GM12864 (cell line): ENCODE results near the gene THEM4.

Source experiments
- DNase-seq: peaks from one replicate; pipeline ENCODE4 v3.0.0-alpha.2; 2011; ENCODE audit warnings: low read depth
- H3K4me3 ChIP-seq: 2 replicates; pipeline ENCODE4 v1.5.1; 2011; ENCODE audit warnings: mild to moderate bottlenecking, low read depth, low read length, control low read depth
- TF ChIP-seq, protein P1 (sequence below): IDR thresholded peaks from 2 replicates; pipeline ENCODE4 v1.5.1; 2011; ENCODE audit warnings: low read depth, mild to moderate bottlenecking, moderate library complexity, low read length, control low read depth, inconsistent platforms; ENCODE audit errors: missing control alignments

Gene THEM4

DNA sequence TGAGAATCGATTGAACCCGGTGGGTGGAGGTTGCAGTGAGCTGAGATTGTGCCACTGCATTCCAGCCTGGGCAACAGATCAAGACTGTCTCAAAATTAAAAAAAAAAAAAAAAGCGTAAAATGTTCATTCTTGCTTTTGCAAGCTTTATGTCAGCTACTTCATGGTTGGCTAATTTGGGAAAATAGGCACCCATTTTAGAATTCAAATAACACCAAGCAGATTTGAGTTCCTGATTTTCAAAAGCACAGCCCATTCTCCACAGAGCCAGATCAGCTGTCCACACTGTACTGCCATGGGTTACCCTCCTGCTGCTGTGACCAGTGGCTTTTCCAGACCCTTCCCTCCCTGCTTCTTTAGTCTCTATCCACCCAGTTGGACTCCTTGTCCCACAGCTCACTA, 60.2 kb downstream of the THEM4 start:
- TF ChIP-seq, protein P1, sequence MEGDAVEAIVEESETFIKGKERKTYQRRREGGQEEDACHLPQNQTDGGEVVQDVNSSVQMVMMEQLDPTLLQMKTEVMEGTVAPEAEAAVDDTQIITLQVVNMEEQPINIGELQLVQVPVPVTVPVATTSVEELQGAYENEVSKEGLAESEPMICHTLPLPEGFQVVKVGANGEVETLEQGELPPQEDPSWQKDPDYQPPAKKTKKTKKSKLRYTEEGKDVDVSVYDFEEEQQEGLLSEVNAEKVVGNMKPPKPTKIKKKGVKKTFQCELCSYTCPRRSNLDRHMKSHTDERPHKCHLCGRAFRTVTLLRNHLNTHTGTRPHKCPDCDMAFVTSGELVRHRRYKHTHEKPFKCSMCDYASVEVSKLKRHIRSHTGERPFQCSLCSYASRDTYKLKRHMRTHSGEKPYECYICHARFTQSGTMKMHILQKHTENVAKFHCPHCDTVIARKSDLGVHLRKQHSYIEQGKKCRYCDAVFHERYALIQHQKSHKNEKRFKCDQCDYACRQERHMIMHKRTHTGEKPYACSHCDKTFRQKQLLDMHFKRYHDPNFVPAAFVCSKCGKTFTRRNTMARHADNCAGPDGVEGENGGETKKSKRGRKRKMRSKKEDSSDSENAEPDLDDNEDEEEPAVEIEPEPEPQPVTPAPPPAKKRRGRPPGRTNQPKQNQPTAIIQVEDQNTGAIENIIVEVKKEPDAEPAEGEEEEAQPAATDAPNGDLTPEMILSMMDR, result no peak
- no peak overlapping the region for H3K4me3 ChIP-seq
- DNase-seq, result no peak

DNA sequence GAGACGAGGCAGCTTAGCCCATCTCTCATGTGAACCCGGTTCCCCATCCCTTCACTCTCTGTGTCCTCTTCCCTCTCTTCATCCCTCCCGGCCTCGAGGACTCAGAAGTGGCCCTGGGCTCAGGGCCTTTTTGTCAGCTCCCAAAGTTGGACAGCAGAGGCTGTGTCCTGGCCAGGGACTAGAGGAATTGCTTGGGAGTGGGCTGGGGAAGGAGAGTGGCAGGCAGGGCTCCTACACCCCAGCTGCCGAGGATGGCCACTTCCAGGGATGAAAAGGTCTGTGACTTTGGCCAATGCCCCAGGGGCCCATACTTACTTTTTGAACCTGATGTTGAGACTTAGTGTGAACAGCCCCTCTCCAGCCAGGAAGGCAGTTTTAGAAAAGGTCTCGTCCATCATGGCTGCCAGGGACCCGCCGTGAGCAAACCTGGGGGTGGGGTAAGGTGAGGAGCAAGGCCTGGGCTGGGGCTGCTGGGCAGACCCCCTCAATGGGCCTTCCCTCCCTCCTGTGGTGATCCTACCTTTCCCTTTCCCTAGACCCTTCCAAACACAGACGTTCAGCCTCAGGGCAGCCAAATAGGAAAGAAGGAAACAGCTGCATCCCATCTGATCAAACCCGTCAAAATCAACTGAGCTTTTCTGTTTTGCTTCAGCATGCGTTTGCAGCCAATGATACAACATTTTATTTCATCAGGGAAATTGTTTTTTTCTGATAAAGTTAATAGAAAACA, 61.3 kb downstream of the THEM4 start:
- TF ChIP-seq, protein P1, result no peak
- H3K4me3 ChIP-seq, result no peak overlapping the region
- no peak for DNase-seq

DNA sequence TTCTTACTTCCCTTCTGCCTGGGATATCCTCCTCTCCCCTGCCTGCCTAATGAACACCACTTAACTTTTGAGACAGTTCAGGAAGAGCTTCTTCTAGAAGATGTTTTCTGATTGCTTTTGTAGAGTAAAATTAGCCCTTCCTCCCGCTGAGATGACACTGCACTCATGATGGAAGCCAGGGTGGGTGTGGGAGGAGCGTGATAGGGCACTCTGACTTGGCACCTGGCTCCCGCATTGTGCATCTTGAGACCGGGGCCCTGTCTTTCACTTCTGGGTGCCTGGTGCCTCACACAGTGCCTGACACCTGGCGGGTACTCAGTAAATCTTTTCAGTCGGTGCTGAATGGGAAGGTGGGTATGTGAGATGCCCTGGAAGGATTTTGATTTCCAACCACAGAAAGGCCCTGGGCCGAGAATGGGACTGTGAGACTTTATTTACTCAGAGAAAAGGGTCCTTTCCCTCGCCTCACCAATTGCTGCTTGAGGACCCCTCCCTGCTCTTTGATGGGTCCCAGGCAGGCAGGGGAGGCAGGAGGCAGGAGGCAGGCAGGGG, 62.5 kb downstream of the THEM4 start:
- no peak for DNase-seq
- no peak overlapping the region for H3K4me3 ChIP-seq
- TF ChIP-seq, protein P1, result no peak

DNA sequence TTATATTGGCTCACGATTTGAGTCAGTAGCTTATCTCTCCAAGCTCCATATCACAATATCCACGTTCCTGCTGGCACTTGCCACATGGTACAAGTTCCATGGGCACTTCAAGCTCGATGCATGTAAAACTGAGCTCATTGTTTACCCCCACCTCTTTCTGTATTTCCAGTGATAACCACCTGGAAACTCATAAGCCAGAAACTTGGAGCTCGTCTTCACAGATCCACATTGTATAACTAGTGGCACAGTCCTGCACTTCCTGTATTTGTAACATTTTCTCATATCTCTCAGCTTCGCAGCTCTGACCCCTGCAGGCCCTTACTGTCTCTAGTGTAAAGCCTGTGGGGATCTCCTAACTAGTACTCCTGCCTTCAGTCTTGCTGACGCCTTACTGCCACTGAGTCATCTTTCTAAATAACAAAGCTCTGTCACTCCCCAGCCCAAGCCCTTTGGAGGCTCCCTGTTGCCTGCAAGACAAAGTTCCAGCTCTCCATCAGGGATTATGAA, 63.2 kb downstream of the THEM4 start:
- TF ChIP-seq, protein P1, result no peak
- H3K4me3 ChIP-seq, result no peak overlapping the region
- no peak for DNase-seq

DNA sequence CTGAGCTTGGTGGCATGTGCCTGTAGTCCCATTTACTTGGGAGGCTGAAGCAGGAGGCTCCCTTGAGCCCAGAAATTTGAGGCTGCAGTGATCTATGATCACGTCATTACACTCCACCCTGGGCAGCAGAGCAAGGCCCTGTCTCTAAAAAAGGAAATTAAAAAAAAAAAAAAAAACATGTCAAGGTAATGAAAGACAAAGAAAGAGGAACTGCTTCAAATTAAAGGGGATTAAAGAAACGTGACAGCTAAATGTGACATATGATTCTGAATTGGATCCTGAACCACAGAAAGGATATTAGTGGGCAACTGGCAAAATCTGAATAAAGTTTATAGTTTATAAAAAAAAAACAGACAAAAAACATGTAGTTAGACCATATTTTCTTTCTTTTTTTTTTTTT, 65.9 kb downstream of the THEM4 start:
- DNase-seq, result no peak

DNA sequence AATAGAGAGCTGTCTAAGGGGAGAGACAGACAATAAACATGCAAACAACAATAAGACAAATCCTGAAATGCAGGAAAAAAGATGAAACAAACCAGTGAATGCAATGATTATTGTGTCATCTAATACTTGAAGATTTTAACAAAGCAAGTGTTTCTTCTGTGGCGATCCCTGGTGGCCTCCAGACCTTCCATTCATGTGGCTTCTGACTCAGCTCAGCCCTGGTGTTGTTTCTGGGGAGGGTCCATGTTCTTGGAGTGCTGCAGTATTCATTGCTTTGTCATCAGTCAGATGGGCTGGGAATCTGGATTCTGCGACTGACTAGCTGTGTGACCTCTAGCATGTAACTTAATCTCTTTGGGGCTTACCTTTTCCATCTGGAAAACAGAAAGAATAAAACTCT, 68.2 kb downstream of the THEM4 start:
- no peak for DNase-seq
- TF ChIP-seq, protein P1, result no peak
- H3K4me3 ChIP-seq, result no peak overlapping the region

More for the DNA sequence above, 65.9 kb downstream of the THEM4 start:
- TF ChIP-seq, protein P1, result no peak
- H3K4me3 ChIP-seq, result no peak overlapping the region

DNA sequence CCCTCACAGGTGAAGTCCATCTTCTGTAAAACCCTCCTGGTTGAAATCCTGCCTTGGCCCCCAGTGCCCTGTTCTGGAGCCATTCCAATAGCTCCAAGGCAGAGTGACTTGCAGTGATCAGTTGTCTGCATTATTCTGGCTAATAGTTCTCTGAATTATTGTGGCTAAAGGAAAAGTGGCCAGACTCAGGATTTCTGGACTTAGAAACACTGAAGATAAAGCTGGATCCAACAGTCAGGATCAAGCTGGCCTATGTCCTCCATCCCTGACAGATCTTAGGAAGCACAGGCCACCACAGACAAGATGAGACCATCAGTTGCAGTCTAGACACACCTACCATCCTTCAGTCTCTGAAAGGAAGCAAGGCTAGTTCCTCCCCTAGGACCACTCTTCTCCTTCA, 68.9 kb downstream of the THEM4 start:
- H3K4me3 ChIP-seq, result no peak overlapping the region
- DNase-seq, result no peak
- TF ChIP-seq, protein P1, result no peak
